Lower lobe of right lung (tissue), 2 donors: ENCODE measurements around the gene TREH. TPM values are rescaled to one million over a fixed set of nuclear protein-coding genes. Genes with fewer than 3 reads are reported as not detected.

Experiments used
- ATAC-seq, 2 donors: fragments of 200-7000 bp; cut with Tn5 transposase; one replicate each; pipeline ENCODE4 v1.9.1; 2020 to 2022; ENCODE audit warnings: mild to moderate bottlenecking in 2 of 2, moderate library complexity in 2 of 2
- DNase-seq: peaks from one replicate; pipeline ENCODE4 v3.0.0-alpha.2; 2020
- H3K27ac ChIP-seq: fragments of 200-600 bp; one replicate; pipeline ENCODE4 v1.8.0; 2022
- H3K27me3 ChIP-seq: fragments of 200-600 bp; one replicate; pipeline ENCODE4 v1.8.0; 2022; ENCODE audit warnings: low read depth
- H3K36me3 ChIP-seq: fragments of 200-600 bp; one replicate; pipeline ENCODE4 v1.8.0; 2022; ENCODE audit warnings: mild to moderate bottlenecking
- H3K4me1 ChIP-seq: fragments of 200-600 bp; one replicate; pipeline ENCODE4 v1.8.0; 2022
- H3K4me3 ChIP-seq: fragments of 200-600 bp; one replicate; pipeline ENCODE4 v1.8.0; 2022; ENCODE audit warnings: mild to moderate bottlenecking
- H3K9me3 ChIP-seq: fragments of 200-600 bp; one replicate; pipeline ENCODE4 v1.8.0; 2022
- CTCF ChIP-seq: fragments of 200-600 bp; IDR thresholded peaks from one replicate; pipeline ENCODE4 v1.8.0; 2022; ENCODE audit warnings: antibody characterized with exemption, mild to moderate bottlenecking
- intact Hi-C: fragments of 100-400 bp; cut with DNase I; formaldehyde crosslinking; loops from one replicate; pipeline ENCODE4 v1.11.0; 2022
- total RNA-seq: library from RNA; stranded (reverse); fragmentation: NEBNext Ultra II Directional; extraction: Animal tissue kit (Norgen Biotek cat#: 25700); gene quantifications from one replicate; pipeline ENCODE4 v1.2.1, GENCODE V29; 2021
- donor health status: DM: no; HTN: yes; CAD: no; lungs with severe emphysema.

Gene TREH
- total RNA-seq, 1 donor from 2014 or later: 0.30 TPM

- Histone ChIP-seq H3K4me1 (peaks cover 14% of the 10 kb centered on the region), H3K27me3 (no peaks in the 10 kb centered on the region), H3K27ac (no peak overlapping the region), H3K36me3 (no peaks in the 10 kb centered on the region), H3K9me3 (no peaks in the 10 kb centered on the region), H3K4me3 (no peak overlapping the region)
- intact Hi-C loops: no loop called here
- DNase-seq (no peak), ATAC-seq (no peak)
- no peak for TF ChIP-seq CTCF
Observed at GRCh38 chr11:118662401-118663271, 16.8 kb downstream of the TREH start.

DNA sequence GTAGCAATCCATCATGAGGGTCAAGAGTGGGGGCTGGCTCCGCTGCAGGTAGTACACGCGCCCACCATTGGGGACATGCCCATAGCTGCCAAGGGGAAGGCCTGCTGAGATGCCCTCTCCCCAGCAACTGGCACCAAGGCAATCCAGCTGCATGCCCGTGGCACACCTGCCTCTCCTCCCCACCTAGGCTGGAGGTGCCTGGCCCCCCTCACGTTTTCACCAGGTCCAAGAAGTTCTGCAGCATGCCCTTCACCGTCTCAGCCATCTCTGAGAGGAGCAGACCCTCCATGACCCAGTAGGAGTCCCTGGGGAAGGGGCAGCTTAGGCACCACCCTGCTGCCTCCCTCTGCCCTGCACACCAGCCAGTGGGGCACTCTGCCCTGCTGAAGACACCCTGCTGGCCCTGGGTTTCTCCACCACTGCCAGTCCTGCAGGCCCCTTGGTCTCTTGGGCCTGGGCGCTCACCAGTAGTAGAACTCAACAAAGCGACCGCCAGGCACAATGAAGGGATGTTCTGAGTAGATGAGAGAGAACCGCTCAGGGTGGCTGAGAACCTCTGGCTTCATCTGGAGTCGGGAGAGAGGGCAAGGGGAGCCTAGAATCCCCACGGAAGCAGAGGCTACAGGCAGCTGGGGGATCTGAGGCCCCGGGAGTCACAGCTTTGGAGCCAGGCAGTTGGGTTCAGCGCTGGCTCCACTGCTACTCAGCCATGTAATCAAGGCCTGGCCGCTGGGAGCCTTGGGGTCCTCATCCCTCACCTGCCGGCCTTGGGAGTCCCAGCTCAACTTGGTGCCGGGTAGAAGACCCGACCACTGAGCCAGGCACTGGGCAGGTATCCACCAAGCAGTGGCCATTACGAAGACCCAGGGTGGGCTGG lies 17.8 kb downstream of the TREH start:
- Histone ChIP-seq H3K4me3 (no peak overlapping the region), H3K36me3 (peaks cover 8% of the 10 kb centered on the region), H3K27me3 (no peaks in the 10 kb centered on the region), H3K27ac (no peak overlapping the region), H3K4me1 (peaks cover 14% of the 10 kb centered on the region), H3K9me3 (no peaks in the 10 kb centered on the region)
- intact Hi-C loops: no loop called here
- no peak for ATAC-seq
- DNase-seq: no peak
- TF ChIP-seq CTCF: no peak

DNA sequence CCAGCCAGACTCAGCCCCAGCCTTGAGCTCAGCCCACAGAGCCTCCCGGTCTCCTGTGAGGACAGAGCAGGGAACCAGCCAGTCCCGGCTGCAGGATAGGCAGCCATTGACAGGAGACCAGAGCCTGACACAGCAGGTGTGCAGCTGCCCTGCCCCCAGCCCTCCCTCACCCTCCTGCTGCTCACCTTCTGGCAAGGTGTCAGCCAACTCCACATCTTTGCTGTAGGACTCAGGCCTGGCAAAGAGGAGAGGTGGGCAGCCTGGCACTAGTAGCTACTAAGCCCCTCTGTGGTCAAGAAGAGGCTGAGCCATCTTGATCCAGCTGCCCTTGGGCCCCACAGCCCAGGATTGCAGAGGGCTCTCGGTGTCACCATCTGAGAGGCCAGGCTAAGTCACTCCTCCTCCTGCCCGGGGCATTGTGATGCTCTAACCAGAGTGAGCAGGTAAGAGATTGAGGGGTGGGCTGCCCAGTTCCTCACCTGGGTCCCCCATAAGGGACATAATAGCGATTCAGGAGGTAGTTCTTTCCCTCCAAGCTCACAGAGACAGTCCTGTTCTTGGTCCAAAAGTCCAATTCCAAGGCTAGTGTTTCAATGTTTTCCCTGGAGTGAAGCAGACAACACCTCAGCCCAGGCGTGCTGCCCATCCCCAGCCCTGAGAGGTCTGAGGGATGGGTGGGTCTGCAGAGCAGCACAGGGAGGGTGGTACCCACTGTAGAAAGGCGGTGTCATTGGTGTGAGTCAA lies 18.6 kb downstream of the TREH start:
- Histone ChIP-seq H3K27me3 (no peaks in the 10 kb centered on the region), H3K9me3 (no peaks in the 10 kb centered on the region), H3K4me3 (no peak overlapping the region), H3K4me1 (peaks cover 14% of the 10 kb centered on the region), H3K36me3 (peaks cover 16% of the 10 kb centered on the region), H3K27ac (no peak overlapping the region)
- no peak for ATAC-seq
- DNase-seq: no peak
- no peak for TF ChIP-seq CTCF
- intact Hi-C loops: no loop called here

DNA sequence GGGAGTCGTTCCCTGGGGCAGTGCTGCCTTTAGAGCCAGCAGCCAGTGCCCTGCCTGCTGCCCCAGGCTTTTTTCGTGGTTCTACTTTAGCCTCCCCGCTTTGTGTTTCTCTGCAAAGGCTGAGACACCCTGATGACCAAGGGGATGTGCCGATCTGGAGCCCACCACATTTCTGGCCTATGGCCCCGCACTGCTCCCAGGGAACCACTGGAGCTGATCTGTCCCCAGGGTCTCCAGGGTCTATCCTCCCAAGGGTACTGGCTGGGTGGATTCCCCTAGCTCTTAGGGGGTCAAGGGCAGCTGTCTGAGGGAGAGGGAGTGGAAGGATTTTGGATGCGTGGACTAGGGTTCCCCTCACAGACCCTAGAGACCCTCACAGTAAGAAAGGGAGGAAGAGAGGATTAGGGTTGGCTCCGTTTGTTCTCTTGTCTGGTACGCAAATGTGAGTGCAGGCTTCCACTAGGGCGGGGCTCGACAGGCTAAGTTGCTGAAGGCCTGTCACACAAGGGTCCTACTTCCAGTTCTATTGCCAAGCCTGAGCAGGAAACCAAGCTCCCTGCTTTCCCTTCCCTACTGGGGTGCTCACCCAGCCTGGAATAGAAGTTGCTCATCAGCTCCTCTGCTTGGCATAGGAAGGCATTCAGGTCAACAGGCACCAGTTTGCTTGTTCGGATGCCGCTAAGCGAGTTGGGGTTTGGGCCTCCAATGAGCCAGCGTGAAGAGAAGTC lies 19.3 kb downstream of the TREH start:
- Histone ChIP-seq H3K27ac (peak overlapping the region; percentile 41), H3K9me3 (no peaks in the 10 kb centered on the region), H3K27me3 (no peaks in the 10 kb centered on the region), H3K4me1 (peaks cover 14% of the 10 kb centered on the region), H3K4me3 (no peak overlapping the region), H3K36me3 (peaks cover 23% of the 10 kb centered on the region)
- TF ChIP-seq CTCF: no peak
- DNase-seq: no peak
- no peak for ATAC-seq
- intact Hi-C loops: no loop called here
